NCI-H2171 (cell line): ENCODE measurements around the gene GALNT18.

Experiments used
- DNase-seq: peaks from one replicate; lab custom pipeline; 2025; lab: John Stamatoyannopoulos, UW

Gene GALNT18

DNA sequence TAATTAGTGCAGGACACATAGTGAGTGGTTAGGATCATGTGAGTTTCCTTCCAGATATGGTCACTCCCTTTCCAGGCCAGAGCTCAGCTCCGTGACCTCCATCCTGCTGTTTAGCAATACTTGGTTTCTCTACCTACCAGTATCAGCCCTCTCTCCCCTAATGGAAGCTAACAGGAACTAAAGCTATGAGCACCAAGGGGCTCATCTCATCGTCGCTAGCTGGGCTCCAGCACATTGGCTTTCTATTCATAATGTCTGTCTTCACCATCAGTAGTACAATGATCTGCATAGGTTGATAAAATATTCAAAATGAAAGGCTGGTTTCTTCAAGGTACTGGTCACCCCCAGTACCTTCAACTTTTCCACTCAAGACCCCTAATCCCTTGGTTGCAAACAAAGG is 2.4 kb upstream of the GALNT18 start:
- no peak for DNase-seq

DNA sequence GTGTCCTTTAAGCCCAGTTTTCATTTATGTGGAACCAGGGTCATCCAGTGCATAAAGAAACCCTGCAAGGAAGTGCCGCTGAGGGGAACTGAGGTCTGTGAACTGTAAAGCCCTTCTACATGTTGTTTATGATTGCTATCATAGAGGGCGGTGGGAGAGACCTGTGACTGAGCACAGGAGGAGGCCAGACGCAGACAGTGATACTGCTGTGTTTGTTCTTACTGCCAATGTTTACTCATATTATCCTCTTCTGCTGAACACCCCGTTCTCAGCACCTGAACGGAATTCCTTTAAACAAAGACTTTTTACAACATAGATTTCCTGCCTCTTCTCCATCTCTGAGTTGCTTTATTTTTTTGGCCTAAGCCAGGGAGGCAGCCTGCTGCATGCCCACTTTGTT is 967 bp upstream of the GALNT18 start:
- no peak for DNase-seq

DNA sequence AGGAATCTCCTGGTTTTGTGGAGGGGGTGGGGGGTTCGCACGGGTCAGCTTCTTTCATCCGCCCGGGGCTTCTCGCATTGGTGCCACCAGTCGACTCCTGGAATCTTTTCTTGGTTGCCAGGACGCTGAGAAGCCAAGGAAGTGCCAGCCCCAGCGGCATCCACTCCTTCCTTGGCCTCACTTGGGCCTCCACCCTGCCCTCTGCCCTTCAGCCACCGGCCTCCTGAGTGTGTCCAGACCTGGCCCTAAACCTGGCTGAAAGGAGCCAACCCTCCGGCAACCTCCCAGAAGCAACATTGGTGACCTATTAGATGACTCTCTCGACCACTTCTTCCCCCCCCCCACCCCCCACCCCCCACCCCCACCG is 518 bp upstream of the GALNT18 start:
- DNase-seq, result no peak

DNA sequence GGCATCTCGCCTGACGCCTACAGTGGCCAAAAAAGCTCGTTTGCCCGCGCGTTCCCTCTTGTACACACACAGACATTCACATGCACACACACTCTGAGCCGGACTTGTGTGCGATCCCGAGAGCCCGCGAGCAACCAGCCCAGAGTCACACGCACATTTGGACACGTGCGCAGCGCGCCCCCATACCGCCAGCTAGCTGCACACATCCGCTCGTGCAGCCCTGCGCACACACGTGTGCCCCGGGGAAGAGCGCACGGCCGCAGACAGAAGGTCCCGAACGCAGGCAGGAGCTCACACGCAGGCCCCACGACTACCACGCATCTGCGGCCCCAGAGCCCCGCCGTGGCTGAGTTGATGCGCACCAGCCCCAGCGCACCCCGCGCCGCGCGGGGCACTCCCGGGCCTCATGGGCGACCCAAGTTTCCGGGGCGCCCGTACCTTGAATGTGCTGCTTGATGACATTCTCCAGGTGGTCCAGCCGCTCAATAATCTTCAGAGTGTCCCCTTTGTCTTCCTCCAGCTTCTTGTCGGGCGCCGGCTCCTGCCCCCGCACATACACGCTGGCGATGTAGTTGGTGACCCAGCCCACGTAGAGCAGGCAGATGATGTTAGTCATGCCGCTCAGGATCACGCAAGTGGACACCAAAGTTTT is 758 bp downstream of the GALNT18 start:
- DNase-seq, result peak; percentile 19

DNA sequence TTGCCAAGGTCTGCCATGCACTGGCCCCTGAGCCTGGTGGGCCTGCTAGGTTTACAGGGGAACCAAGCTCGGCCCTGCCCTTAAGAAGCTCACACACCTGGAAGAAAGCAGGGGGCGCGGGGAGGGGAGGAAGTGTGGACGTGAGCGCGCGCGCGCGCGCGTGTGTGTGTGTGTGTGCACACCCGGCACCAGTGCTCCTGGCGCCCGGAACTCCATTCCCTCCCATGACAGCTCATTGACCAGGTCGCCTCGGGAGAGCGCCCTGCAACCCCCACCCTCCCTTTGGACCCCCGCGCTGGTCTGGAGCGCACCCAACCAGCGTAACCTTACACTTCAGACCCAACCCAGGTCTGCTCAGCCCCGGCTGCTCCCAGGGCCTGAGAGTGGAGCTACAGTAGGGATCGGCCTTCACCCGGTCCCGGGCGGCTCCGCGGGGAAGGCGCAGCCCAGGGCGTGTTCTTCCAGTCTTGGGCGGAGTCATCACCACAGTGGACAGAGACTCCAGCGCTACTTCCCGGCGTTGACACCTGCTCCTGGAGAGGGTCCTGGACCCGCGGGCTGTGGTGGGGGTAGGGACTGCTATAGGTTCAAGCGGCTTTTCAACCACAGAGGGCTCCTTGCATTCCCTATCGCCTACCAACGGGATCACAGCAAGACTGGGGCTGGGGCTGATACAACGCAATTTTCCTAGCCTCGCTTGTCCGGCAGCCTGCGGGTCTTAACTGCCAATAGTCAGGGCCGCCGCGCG is 1.5 kb downstream of the GALNT18 start:
- DNase-seq, result no peak

DNA sequence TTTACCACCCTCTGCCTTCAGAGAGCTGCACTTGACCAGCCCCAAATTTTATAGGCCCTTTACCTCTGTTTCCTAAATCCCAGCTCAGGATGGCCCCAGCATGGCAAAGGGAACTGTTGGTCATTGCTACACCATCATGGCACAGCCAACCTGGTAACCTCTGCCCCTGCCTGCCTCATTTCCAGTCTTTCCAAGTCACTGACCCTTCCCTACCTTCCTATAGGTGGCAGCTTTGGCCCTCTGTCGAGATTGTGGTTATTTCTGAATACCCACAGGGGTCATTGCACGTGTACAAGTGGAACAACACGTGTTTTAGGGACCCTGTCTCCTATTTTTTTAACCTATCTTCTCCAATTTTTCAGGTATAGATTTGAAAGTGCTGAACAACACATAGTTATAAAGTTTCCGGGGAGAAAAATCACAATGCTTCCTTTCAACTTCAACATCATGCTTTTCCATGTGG is 2.8 kb downstream of the GALNT18 start:
- DNase-seq, result no peak

DNA sequence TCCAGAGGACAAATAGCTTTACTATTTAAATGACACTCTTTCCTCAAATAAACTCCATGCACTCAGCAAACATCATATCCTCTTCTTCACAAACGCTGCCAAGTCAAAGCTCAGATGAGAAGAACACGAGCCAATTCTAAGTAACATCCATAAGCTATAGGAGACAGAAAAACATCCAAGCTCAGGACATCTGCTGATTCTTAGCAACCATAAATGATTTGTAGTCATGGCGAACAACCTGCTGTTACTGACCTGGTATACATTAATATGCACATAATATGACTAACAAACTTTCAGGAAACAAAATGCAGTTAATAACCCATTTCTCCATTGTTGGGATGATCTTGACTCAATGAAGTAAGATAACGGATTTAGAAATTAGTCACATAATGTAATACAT is 6.7 kb downstream of the GALNT18 start:
- DNase-seq, result no peak

DNA sequence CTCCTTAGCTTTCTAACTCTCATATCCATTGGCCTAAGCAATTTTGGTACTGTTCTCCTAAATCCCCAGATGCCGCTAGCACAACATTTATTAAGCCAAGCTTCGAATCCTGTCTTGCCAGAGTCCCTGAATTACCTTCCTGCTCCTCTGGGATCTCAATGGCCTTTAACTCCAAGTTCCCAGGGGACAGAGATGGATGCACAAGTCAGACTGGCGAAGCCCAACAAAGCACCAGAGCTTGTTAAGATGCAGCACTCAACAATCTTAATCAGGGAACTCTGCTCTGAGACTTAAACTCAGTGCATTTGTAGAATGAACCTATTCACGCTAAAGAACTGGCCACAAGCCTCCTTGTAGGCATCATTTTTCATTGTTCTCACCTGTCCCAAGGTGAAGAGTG is 9.4 kb downstream of the GALNT18 start:
- DNase-seq, result no peak

DNA sequence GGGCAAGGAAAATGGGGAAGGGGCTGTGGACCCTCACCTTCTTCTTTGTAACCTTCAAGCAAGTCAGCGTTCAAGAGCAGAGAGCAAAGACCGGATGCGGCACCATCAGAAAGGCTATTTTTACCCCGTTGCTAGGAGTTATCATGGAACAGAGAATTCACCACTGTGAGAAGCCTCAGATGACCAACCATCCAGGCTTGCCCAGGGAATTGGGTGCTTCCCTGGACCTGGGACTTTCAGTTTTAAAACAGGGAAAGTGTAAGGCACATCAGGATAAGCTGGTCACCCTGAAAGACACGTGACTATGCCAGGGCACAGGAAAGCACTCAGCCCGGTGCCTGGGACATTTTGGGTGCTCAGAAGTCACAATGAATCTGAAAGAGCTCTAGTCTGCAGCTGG is 10.4 kb downstream of the GALNT18 start:
- no peak for DNase-seq

DNA sequence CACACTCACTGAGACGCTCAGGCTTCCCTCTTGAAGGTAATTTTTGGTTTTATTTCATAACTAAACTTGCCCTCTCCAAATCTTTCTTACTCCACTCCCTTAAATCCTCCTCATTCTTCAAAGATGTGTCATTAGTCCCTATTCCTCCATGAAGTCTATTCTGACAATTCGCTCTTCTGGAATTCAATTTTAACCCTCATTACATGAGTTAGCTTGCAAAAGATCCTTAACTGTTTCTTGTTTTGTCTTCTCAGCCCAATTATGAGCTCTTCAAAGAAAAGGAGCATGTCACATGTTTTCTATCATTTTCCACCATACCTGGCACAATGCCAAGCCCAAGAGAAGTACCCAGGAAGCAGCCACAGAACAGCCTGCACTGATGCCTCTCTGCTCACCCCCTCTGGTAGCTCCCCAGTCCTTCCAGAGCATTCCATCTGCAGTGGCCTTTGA is 13.0 kb downstream of the GALNT18 start:
- DNase-seq, result no peak

DNA sequence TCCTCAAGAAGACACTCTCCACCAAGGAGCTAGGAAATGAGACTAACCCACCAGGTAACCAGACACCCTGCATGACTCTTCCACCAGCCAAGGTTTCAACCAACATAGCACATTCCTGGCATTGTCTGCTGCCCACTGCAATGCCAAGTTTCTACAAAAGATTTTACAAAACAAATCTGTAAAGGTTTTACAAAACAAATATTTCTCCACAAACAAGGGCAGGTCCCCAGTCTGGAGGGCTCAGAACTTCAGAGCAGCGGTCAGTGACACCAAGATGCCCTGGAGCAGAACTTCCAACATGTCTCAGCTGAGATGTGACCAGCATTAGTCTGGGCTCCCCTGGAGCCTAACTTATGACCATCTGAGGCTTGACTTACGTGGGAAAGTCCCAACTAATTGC is 14.0 kb downstream of the GALNT18 start:
- DNase-seq, result no peak

DNA sequence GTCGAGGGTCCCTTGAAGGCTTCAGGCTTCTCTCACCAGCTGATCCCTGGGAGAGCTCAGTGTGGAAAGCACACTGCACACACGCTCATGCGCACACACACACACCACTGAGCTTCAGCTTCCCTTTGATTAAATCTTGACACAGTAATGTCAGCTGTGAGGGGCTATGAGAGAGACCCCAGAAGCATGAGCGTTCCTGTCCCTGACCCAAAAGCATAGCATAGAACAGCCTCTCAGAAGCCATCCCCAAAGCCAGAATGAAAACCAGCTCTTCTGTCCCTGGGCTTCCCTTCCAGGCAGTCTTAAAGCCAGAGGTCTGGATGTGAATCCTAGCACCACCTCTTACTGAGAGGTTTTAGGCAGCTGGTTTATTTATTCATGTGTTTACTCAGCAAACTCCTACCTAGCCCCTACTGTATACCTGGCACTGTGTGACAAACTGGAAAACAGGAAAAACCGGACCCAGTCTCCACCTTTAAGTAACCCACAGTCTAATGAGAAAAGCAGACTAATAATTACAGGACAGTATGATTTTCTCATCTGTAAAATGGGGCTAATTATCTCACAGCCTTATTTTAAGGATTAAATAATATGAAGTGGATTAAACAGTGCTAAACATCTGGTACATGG is 15.9 kb downstream of the GALNT18 start:
- DNase-seq, result no peak

DNA sequence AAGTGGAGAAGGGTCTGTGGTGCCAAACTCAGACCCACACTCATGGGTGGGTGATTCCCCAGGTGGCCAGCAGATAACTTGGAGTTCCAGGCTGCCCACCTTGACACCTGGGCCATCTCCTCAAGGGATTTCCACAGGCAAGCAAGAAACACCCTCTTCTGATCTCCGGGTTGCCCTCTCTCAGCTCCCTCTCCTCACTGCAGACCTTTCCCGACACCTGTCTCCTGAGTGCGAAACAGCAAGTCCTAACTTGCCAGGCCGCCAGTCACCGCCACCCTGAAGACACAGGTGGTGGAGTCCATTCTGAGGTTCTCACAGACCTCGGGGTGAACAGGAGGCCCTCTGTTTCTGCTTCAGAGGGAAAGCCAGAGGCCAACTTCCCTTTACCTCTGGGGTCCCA is 16.6 kb downstream of the GALNT18 start:
- DNase-seq, result no peak

DNA sequence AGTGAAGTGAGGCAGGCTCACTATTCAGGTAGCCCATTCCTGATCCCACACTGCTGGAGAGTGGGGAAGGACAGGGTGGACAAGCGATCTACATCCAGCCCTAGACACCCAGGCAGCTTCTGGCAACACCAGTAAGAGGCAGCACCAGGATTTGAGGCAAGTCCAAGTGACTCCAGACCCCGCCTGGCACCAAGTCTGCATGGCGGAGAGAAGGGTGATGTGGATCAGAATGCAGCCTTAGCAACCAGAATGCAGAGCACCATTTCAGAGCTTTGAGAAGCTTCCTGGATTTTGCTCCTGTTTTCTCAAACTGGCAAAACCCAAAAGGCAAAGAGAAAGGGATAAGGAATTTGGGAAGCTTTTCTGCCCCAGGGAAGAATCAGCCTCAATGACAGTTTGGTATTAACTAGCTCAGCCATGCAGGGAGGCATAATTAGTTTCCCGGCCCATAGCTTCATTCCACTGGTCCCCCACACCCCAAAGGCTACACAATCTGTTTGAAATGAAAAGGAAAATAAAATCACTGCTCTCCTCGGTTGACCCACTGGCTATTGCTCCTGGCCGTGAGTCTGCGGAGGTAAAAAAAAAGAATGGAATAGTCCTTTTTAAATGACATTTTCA is 17.3 kb downstream of the GALNT18 start:
- no peak for DNase-seq

DNA sequence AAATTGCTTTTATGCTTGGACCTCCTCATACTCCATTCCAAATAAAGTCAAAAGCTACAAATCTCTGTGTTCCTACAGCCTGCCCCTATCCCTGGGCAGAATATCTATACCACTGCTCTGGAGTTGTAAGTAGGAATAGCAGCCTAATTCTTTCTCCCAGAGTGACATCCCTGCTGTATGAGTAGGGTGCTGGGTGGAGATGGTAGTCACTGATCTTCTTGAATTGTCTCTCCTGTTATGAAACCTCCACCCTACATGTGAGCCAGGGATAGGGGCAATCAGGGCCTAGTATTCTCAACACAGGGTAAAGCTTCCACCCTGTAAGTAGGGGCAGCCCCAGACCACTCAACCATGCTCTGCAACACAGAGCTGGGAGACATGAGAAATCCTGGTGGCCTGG is 19.8 kb downstream of the GALNT18 start:
- DNase-seq, result no peak

DNA sequence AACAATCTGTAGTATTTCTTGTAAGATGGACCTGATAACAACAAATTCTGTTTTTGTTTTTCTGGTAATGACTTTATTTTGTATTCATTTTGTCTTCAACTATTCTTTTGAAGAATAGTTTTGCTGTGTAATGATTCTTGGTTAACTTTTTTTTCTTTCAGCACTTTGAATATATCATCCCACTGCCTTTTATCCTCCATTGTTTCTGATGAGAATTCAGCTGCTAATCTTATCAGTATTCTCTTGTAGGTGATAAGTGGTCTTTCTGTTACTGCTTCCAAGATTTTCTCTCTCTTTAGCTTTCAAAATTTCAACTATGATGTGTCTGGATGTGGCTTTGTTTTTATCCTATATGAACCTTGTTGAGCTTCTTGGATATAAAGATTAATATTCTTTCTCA is 21.5 kb downstream of the GALNT18 start:
- no peak for DNase-seq

DNA sequence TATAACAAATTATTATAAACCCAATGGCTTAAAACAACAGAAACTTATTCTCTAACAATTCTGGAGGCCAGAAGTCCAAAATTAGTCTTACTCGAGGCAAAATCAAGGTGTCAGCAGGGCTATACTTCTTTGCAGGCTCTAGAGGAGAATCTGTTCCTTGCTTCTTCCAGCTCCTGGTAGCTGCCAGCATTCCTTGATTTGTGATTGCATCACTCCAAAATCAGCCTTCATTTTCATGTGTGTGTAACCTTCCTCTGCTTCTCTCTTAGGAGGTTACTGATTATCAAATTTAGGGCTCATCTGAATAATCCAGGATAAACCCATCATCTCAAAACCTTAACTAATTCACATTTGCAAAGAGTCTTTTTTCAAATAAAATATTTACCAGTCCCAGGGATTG is 23.6 kb downstream of the GALNT18 start:
- DNase-seq, result no peak

DNA sequence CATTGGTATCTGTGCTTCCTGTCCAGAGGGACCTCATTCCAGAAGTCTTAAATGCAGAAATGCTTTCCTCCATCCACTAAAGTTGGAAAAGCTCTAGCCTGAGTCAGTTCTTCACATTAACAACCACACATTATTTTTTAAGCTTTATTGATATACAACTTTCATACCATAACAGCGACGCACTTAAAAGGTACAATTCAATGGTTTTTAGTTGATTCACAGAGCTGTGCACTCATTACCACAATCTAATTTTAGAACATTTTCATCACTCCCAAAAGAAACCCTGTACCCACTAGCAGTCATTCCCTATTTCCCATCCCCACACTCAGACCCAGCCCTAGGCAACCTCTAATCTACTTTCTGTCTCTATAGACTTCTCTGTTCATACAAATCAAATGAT is 27.6 kb downstream of the GALNT18 start:
- DNase-seq, result no peak

DNA sequence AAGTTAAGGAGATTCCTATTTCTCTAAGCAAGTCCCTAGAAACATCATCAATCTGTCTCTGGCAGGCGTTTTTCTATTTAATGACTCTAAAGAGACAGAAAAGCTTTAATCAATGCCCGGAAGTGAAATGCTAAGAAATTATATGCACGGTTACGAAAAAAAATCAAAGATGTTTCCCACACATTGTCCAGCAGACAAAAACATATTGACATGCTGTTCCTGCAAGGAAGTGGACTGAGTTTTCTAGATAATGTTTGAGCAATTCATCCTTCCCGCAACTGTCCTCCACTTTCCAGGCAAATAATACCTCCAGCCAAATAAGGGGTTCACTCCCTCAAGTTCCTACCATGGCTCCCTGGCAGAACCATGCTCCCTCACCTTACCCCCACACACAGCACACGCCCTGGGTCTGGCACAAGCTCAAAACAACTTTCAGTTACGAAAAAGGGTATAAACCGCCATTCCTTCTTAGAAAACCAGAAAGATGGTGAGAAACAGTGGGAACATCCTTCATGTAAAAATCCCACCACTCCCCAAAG is 29.6 kb downstream of the GALNT18 start:
- no peak for DNase-seq

DNA sequence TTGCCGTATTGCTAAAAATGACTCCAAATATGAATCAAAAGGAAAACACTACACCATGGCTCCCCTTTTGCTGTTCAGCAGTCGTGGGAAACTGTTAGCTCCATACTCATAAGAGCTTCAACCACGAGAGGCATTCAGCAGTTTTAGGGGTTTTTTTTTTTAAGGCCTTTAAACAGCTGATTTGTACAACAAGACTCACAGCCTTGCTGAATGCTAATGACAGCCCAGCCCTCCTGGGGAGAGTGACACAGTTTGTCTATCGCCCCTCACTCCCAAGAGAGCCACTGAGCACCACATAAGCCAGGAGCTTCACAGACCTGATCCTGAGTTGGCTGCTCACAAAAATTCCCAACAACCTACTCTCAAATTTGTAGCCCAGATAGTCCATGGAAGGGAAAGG is 32.4 kb downstream of the GALNT18 start:
- no peak for DNase-seq

DNA sequence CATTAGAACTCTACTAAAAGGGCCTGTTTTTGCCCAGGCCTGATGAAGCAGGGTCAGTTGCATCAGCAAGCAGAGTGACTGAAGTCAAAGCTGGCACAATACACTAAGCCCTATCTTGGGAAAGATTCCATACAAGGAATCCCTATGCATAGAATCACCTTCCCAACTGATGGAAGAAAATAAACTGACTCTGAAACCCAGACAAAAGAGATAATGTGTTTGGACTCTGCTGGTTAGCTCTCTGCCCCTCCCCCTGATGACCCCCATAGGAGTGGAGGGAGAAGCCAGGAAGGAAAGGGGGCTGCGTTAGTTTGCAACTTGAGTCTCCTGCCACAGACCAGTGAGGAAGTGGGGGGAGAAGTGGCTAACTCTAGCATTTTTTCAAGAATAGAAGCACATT is 32.9 kb downstream of the GALNT18 start:
- DNase-seq, result no peak

DNA sequence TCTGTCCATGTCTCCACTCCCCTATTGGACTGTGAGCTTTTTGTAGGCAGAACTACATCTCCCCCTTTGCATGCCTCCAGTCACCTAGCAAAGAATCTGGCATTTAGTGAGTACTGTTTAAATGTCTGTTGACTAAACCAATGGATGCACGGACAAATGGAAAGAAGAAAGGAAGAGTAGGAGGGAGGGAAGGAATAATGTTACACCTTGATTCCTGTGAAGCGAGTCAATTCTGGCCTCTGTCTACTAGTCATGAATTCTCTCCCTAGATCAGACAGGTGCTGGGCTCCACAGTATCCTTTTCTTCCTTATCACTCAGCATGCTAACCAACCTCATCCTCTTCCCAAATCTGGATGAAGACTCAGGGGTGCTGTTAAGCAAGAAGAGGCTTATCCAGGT is 33.6 kb downstream of the GALNT18 start:
- DNase-seq, result no peak

DNA sequence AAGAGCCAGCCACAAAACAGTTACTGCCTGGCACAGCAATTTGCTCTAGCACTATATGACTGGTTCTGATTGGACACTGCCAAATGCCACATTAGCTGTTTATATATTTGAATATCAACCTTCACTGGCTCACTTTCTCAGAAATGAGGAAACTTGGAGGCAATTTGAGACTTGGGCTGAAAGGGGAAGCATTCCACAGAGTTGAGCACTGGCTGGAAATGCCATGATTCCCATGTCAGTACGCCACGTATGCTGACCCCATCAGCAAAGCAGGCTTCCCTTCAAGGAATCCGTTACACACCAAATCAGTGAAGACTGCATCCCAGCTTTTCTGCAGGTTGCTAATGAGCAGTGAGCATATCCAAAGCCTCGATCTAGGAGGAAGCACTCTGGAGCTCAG is 34.7 kb downstream of the GALNT18 start:
- no peak for DNase-seq
